Ovary (tissue), 9 donors: Measurements from ENCODE around the gene SHISA8. TPM values are rescaled to one million over a fixed set of nuclear protein-coding genes. Genes with fewer than 3 reads are reported as not detected.

ENCODE experiments used
- DNase-seq, 5 donors: peaks; one replicate each; pipeline ENCODE4 v3.0.0-alpha.2; 2019 to 2020
- H3K27ac ChIP-seq, 2 donors: fragments of 200-600 bp; one replicate each; pipeline versions ENCODE4 v1.5.1 to v1.8.0; 2019 to 2022
- H3K27me3 ChIP-seq: fragments of 200-600 bp; one replicate; pipeline ENCODE4 v1.8.0; 2022
- H3K36me3 ChIP-seq: fragments of 200-600 bp; sonication (generic); one replicate; pipeline ENCODE4 v1.5.1; 2019
- H3K4me1 ChIP-seq: one replicate; pipeline ENCODE4 v1.8.1; 2013; ENCODE audit warnings: mild to moderate bottlenecking, moderate library complexity; ENCODE audit not compliant: insufficient read depth
- H3K4me3 ChIP-seq: fragments of 200-600 bp; sonication (generic); one replicate; pipeline ENCODE4 v1.5.1; 2017
- H3K9me3 ChIP-seq, 2 donors: fragments of 200-600 bp in 1 of 2; sonication (generic) in 1 of 2; one replicate each; pipeline versions ENCODE4 v1.5.1 to v1.8.1; 2013 to 2019; ENCODE audit warnings: mild to moderate bottlenecking in 1 of 2, moderate library complexity in 1 of 2
- EP300 ChIP-seq: sonication (generic); formaldehyde crosslinking; IDR thresholded peaks from one replicate; pipeline ENCODE4 v1.6.1; 2017; ENCODE audit warnings: antibody characterized with exemption
- POLR2A ChIP-seq: fragments of 450-650 bp; IDR thresholded peaks from one replicate; pipeline ENCODE4 v1.6.1; 2017; ENCODE audit warnings: antibody characterized with exemption, mild to moderate bottlenecking, moderate library complexity
- WGBS, 3 donors: extraction: QIAGEN DNeasy Blood & Tissue Kit in 1 of 3; methylation state at CpG; one replicate each; pipeline versions ENCODE4 v1.1.5 to v1.1.7; 2013 to 2017; 5-methylcytosine and 5-hydroxymethylcytosine counted together
- intact Hi-C, 4 donors: fragments of 100-400 bp; cut with DNase I; formaldehyde crosslinking; loops; one replicate each; pipeline versions ENCODE4 v1.11.0 to v1.15.1; 2022 to 2023
- polyA plus RNA-seq, 2 donors: library from polyadenylated mRNA; stranded (reverse); fragments of 200-250 nt in 1 of 2; fragments of 350-450 nt in 1 of 2; fragmentation: Illumina TruSeq in 1 of 2; extraction: RNeasy Lipid Tissue Mini Kit (QIAGEN cat#74804) in 1 of 2; gene quantifications; one replicate each; pipeline ENCODE4 v1.2.3, GENCODE V29; 2013 to 2014
- total RNA-seq, 7 donors: library from RNA; depleted of rRNA in 2 of 7; stranded (reverse); fragments of >200 nt in 2 of 7; fragmentation: NEBNext Ultra II Directional in 3 of 7; extraction: Animal tissue kit (Norgen Biotek cat#: 25700) in 3 of 7; gene quantifications; one replicate each; pipeline versions ENCODE4 v1.1.0 to v1.2.4, GENCODE V29; 2016 to 2023
- TF ChIP-seq, protein P1 (sequence below), 3 donors: fragments of 450-650 bp in 2 of 3; fragments of 200-600 bp in 1 of 3; IDR thresholded peaks; one replicate each; pipeline versions ENCODE4 v1.5.1 to v1.8.0; 2016 to 2022; ENCODE audit warnings: antibody characterized with exemption in 3 of 3, mild to moderate bottlenecking in 1 of 3
- donor health status: DM: no; HTN: no; CAD: no; lungs with moderate emphysema.
- donor health status: DM: no; HTN: no; CAD: no.
- donor health status: Bipolar disorder and iron deficiency.
- donor health status: DM: yes; HTN: yes; CAD: no.
- donor health status: DM: no; HTN: no; CAD: no.
- donor health status: DM: yes; HTN: yes; CAD: no.

Gene SHISA8
- total and polyA plus RNA-seq, 9 donors, result 0.46 TPM; not detected in 8

DNA sequence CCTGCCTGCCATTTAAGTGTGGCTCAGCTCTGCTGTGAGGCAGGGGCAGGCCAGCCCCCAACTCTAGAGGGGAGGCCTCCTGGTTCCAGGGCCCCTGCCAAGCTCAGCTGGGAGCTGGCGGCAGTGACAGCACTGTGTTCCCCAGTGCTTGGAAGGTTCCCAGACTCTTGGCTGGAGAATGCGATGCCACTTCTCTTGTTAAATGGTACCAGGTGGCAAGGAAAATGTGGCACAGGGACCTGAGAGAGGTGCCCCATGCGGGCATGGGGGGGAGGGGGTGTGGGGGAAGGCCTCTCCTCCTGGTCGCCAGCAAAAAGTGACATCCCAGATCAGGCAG lies 20.1 kb upstream of the SHISA8 start:
- Histone ChIP-seq H3K9me3 (no peaks in the 10 kb centered on the region), H3K36me3 (no peaks in the 10 kb centered on the region), H3K27ac (no peak overlapping the region), H3K4me3 (no peak overlapping the region), H3K4me1 (no peaks in the 10 kb centered on the region), H3K27me3 (no peaks in the 10 kb centered on the region)
- 87 to 91% (median 88%) methylated on average over 4 of the region's 4 CpGs for WGBS, 3 donors
- TF ChIP-seq, protein P1, sequence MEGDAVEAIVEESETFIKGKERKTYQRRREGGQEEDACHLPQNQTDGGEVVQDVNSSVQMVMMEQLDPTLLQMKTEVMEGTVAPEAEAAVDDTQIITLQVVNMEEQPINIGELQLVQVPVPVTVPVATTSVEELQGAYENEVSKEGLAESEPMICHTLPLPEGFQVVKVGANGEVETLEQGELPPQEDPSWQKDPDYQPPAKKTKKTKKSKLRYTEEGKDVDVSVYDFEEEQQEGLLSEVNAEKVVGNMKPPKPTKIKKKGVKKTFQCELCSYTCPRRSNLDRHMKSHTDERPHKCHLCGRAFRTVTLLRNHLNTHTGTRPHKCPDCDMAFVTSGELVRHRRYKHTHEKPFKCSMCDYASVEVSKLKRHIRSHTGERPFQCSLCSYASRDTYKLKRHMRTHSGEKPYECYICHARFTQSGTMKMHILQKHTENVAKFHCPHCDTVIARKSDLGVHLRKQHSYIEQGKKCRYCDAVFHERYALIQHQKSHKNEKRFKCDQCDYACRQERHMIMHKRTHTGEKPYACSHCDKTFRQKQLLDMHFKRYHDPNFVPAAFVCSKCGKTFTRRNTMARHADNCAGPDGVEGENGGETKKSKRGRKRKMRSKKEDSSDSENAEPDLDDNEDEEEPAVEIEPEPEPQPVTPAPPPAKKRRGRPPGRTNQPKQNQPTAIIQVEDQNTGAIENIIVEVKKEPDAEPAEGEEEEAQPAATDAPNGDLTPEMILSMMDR (IDR thresholded peaks at IDR 0.05), result no peak
- TF ChIP-seq EP300 (no peak), POLR2A (no peak)
- intact Hi-C loops, result no loop called here
- no peak for DNase-seq

DNA sequence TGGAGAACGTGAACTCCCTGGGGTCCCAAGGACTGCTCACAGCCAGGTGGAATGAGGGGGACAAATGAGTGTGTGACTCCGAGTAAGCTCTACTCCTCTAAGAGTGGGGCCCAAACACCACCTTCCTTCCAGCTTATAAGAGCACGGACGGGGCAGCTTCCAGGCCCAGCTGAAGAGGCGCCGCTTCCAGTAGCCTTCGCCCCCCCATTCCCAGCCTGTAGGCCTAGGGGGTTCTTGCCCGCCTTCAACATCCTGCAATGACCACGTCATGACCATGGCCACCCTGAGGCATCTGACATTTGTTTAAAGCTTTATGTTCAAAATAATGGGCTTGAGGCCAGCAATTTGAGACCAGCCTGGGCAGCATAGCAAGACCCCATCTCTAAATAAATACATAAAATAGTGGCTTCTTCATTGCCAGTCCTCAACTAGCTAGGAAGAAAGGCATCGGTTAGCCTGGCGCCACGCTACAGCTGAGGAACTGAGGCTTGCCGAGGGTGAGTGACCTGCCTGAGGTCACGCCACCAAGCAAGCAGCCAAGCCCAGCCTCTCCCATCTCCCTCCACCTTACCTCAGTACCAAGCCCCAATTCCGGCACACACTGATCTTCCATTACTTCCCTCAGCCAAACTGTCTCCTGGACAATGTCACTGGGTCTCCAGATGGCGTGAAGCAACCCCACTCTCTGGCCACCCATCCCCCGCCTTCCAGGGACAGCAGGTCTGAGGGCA lies 19.6 kb upstream of the SHISA8 start:
- Histone ChIP-seq H3K9me3 (no peaks in the 10 kb centered on the region), H3K4me3 (no peak overlapping the region), H3K4me1 (no peaks in the 10 kb centered on the region), H3K27ac (no peak overlapping the region), H3K27me3 (no peaks in the 10 kb centered on the region), H3K36me3 (no peaks in the 10 kb centered on the region)
- TF ChIP-seq EP300, result no peak
- TF ChIP-seq, protein P1 (IDR thresholded peaks at IDR 0.05), result no peak
- TF ChIP-seq POLR2A, result no peak
- intact Hi-C loops, result no loop called here
- 95% methylated on average over 17 of the region's 17 CpGs for WGBS, 3 donors
- DNase-seq, result no peak

- no peaks in the 10 kb centered on the region for H3K27me3 ChIP-seq
- no peaks in the 10 kb centered on the region for H3K36me3 ChIP-seq
- no peaks in the 10 kb centered on the region for H3K9me3 ChIP-seq
- DNase-seq, result no peak
- H3K27ac ChIP-seq, result no peak overlapping the region
- no peaks in the 10 kb centered on the region for H3K4me1 ChIP-seq
- no peak overlapping the region for H3K4me3 ChIP-seq
- intact Hi-C loops, result no loop called here
- TF ChIP-seq POLR2A (no peak), EP300 (no peak)
- TF ChIP-seq, protein P1 (IDR thresholded peaks at IDR 0.05), result no peak
- 78 to 90% (median 87%) methylated on average over 16 of the region's 16 CpGs for WGBS, 3 donors
These were observed 18.7 kb upstream of the SHISA8 start for GRCh38 chr22:41933411-41934177.

- no peaks in the 10 kb centered on the region for H3K36me3 ChIP-seq
- H3K27me3 ChIP-seq, result no peaks in the 10 kb centered on the region
- no peaks in the 10 kb centered on the region for H3K9me3 ChIP-seq
- no peak for DNase-seq
- TF ChIP-seq EP300 (no peak), POLR2A (no peak)
- TF ChIP-seq, protein P1 (IDR thresholded peaks at IDR 0.05), result no peak
- H3K27ac ChIP-seq, result no peak overlapping the region
- 91 to 94% (median 92%) methylated on average over 12 of the region's 12 CpGs for WGBS, 3 donors
- H3K4me1 ChIP-seq, result no peaks in the 10 kb centered on the region
- H3K4me3 ChIP-seq, result no peak overlapping the region
- intact Hi-C loops, result no loop called here
These were observed 17.5 kb upstream of the SHISA8 start for GRCh38 chr22:41932353-41932752.
